HepG2 (cell line): ENCODE measurements around the gene PPP4C. TPM values are rescaled to one million over a fixed set of nuclear protein-coding genes. Genes with fewer than 3 reads are reported as not detected.

ENCODE experiments used
- IRX3 ChIP-seq: sonication (generic); formaldehyde crosslinking; IDR thresholded peaks from 2 replicates; pipeline ENCODE4 v1.8.1; 2023; ENCODE audit warnings: mild to moderate bottlenecking, low read depth, missing genetic modification reagents, borderline replicate concordance
- MAFF ChIP-seq: IDR thresholded peaks from 2 replicates; pipeline ENCODE4 v1.6.1; 2011; ENCODE audit warnings: low read depth, low read length, improper control_type of control experiment
- MYPOP ChIP-seq: sonication (generic); formaldehyde crosslinking; IDR thresholded peaks from 2 replicates; pipeline ENCODE4 v1.8.1; 2023; ENCODE audit warnings: mild to moderate bottlenecking, moderate library complexity, missing genetic modification reagents
- PAWR ChIP-seq: sonication (generic); formaldehyde crosslinking; IDR thresholded peaks from 2 replicates; pipeline ENCODE4 v1.4.0; 2020; ENCODE audit warnings: missing genetic modification reagents, mild to moderate bottlenecking, borderline replicate concordance
- RARG ChIP-seq: sonication (generic); formaldehyde crosslinking; IDR thresholded peaks from 2 replicates; pipeline ENCODE4 v1.4.0; 2020; ENCODE audit warnings: low read depth, mild to moderate bottlenecking, missing genetic modification reagents
- REXO4 ChIP-seq: sonication (generic); formaldehyde crosslinking; IDR thresholded peaks from 2 replicates; pipeline ENCODE4 v1.8.0; 2022; ENCODE audit warnings: missing genetic modification reagents, mild to moderate bottlenecking, borderline replicate concordance
- RFX1 ChIP-seq: fragments of 450-650 bp; IDR thresholded peaks from 2 replicates; pipeline ENCODE4 v1.6.1; 2017
- ZBTB42 ChIP-seq: sonication (generic); formaldehyde crosslinking; IDR thresholded peaks from 2 replicates; pipeline ENCODE4 v1.5.0; 2020; ENCODE audit warnings: mild to moderate bottlenecking, missing genetic modification reagents
- ZFAT ChIP-seq: sonication (generic); formaldehyde crosslinking; conservative IDR thresholded peaks from 2 replicates; pipeline ENCODE4 v1.8.1; 2023; ENCODE audit warnings: missing genetic modification reagents, inconsistent platforms
- ZFP1 ChIP-seq: IDR thresholded peaks from 2 replicates; pipeline ENCODE4 v1.6.1; 2016
- ZNF572 ChIP-seq: sonication (generic); formaldehyde crosslinking; IDR thresholded peaks from 2 replicates; pipeline ENCODE4 v1.5.1; 2020; ENCODE audit warnings: mild to moderate bottlenecking, missing genetic modification reagents
- ZNF607 ChIP-seq: sonication (generic); formaldehyde crosslinking; IDR thresholded peaks from 2 replicates; pipeline ENCODE4 v1.5.1; 2020; ENCODE audit warnings: missing genetic modification reagents, mild to moderate bottlenecking, borderline replicate concordance
- ZNF773 ChIP-seq: sonication (generic); formaldehyde crosslinking; IDR thresholded peaks from 2 replicates; pipeline ENCODE4 v1.4.0; 2020; ENCODE audit warnings: missing genetic modification reagents, borderline replicate concordance
- polyA plus RNA-seq, 8 experiments: library from polyadenylated mRNA; depleted of rRNA in 3 of 8; stranded (reverse) in 7 of 8; unstranded in 1 of 8; fragments of >200 nt; fragmentation: Illumina TruSeq in 4 of 8; extraction: Trizol in 4 of 8; gene quantifications; 2 replicates each; pipeline versions ENCODE4 v1.2.1 to v1.2.3, GENCODE V29; 2011 to 2016; ENCODE audit warnings: low read depth in 4 of 8, missing spikeins in 1 of 8, mixed read lengths in 1 of 8; ENCODE audit not compliant: insufficient read depth in 1 of 8
- total RNA-seq, 5 experiments: library from RNA; depleted of rRNA; stranded (reverse); fragments of >200 nt; fragmentation: Illumina TruSeq; extraction: Trizol; gene quantifications; 2 replicates each; pipeline ENCODE4 v1.2.3, GENCODE V29; 2016; ENCODE audit warnings: low read depth in 1 of 5
- TF ChIP-seq, protein P1 (sequence below): sonication (generic); formaldehyde crosslinking; IDR thresholded peaks from 2 replicates; pipeline ENCODE4 v1.4.0; 2020; ENCODE audit warnings: missing genetic modification reagents
- TF ChIP-seq, protein P2 (sequence below): sonication (generic); formaldehyde crosslinking; IDR thresholded peaks from 2 replicates; pipeline ENCODE4 v1.4.0; 2020; ENCODE audit warnings: low read depth, mild to moderate bottlenecking, missing genetic modification reagents

Gene PPP4C
- total and polyA plus RNA-seq, 2 of the 13 experiments (the other 11 are each of a cell fraction or from before 2014, with no cell fraction given): 176 to 220 TPM

GRCh38 chr16:30076276-30076791, 540 bp downstream of the PPP4C start (continued):
- TF ChIP-seq, protein P1, sequence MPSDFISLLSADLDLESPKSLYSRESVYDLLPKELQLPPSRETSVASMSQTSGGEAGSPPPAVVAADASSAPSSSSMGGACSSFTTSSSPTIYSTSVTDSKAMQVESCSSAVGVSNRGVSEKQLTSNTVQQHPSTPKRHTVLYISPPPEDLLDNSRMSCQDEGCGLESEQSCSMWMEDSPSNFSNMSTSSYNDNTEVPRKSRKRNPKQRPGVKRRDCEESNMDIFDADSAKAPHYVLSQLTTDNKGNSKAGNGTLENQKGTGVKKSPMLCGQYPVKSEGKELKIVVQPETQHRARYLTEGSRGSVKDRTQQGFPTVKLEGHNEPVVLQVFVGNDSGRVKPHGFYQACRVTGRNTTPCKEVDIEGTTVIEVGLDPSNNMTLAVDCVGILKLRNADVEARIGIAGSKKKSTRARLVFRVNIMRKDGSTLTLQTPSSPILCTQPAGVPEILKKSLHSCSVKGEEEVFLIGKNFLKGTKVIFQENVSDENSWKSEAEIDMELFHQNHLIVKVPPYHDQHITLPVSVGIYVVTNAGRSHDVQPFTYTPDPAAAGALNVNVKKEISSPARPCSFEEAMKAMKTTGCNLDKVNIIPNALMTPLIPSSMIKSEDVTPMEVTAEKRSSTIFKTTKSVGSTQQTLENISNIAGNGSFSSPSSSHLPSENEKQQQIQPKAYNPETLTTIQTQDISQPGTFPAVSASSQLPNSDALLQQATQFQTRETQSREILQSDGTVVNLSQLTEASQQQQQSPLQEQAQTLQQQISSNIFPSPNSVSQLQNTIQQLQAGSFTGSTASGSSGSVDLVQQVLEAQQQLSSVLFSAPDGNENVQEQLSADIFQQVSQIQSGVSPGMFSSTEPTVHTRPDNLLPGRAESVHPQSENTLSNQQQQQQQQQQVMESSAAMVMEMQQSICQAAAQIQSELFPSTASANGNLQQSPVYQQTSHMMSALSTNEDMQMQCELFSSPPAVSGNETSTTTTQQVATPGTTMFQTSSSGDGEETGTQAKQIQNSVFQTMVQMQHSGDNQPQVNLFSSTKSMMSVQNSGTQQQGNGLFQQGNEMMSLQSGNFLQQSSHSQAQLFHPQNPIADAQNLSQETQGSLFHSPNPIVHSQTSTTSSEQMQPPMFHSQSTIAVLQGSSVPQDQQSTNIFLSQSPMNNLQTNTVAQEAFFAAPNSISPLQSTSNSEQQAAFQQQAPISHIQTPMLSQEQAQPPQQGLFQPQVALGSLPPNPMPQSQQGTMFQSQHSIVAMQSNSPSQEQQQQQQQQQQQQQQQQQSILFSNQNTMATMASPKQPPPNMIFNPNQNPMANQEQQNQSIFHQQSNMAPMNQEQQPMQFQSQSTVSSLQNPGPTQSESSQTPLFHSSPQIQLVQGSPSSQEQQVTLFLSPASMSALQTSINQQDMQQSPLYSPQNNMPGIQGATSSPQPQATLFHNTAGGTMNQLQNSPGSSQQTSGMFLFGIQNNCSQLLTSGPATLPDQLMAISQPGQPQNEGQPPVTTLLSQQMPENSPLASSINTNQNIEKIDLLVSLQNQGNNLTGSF (CRISPR knock-in tag): 0 out of 2 replicates have a peak, but pooled peaks have one; percentile 50
- TF ChIP-seq ZFP1 (CRISPR knock-in tag) (no peak), MYPOP (CRISPR knock-in tag) (0 out of 2 replicates have a peak, but pooled peaks have one; percentile 4), REXO4 (CRISPR knock-in tag) (no peak), RARG (CRISPR knock-in tag) (0 out of 2 replicates have a peak, but pooled peaks have one; percentile 56), MAFF (no peak), ZBTB42 (CRISPR knock-in tag) (0 out of 2 replicates have a peak, but pooled peaks have one; percentile 10), PAWR (CRISPR knock-in tag) (0 out of 2 replicates have a peak, but pooled peaks have one; percentile 56), ZNF572 (CRISPR knock-in tag) (peak; percentile 97), ZNF773 (0 out of 2 replicates have a peak, but pooled peaks have one; percentile 11), ZFAT (CRISPR knock-in tag) (0 out of 2 replicates have a peak, but pooled peaks have one; percentile 11), RFX1 (no peak), IRX3 (CRISPR knock-in tag) (0 out of 2 replicates have a peak, but pooled peaks have one; percentile 28), ZNF607 (CRISPR knock-in tag) (peak; percentile 81; the same call in 1 of the 2 replicates)
- TF ChIP-seq, protein P2, sequence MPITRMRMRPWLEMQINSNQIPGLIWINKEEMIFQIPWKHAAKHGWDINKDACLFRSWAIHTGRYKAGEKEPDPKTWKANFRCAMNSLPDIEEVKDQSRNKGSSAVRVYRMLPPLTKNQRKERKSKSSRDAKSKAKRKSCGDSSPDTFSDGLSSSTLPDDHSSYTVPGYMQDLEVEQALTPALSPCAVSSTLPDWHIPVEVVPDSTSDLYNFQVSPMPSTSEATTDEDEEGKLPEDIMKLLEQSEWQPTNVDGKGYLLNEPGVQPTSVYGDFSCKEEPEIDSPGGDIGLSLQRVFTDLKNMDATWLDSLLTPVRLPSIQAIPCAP: 0 out of 2 replicates have a peak, but pooled peaks have one; percentile 37
